HFFc6 (cell line): ENCODE data around the gene ZNF740. TPM values are rescaled to one million over a fixed set of nuclear protein-coding genes. Genes with fewer than 3 reads are reported as not detected.

Experiments used
- DNase-seq: peaks from one replicate; pipeline ENCODE4 v3.0.0-alpha.2; 2018
- H3K27ac Mint-ChIP-seq: 2 replicates; pipeline ENCODE4 v1.8.0; 2020; ENCODE audit warnings: mild to moderate bottlenecking, mixed read lengths
- H3K27me3 Mint-ChIP-seq: 2 replicates; pipeline ENCODE4 v1.8.0; 2021; ENCODE audit warnings: mild to moderate bottlenecking, moderate library complexity, mixed read lengths; ENCODE audit not compliant: insufficient read depth
- H3K36me3 Mint-ChIP-seq: 2 replicates; pipeline ENCODE4 v1.8.0; 2021; ENCODE audit warnings: low read depth, mixed read lengths
- H3K4me1 Mint-ChIP-seq: 2 replicates; pipeline ENCODE4 v1.8.0; 2020; ENCODE audit warnings: low read depth, mixed read lengths
- H3K4me3 Mint-ChIP-seq: 2 replicates; pipeline ENCODE4 v1.8.0; 2020; ENCODE audit warnings: mild to moderate bottlenecking, moderate library complexity, mixed read lengths
- H3K9me3 Mint-ChIP-seq: 2 replicates; pipeline ENCODE4 v1.8.0; 2020; ENCODE audit warnings: mild to moderate bottlenecking, mixed read lengths
- CTCF ChIP-seq: fragments of 200-600 bp; sonication (generic); IDR thresholded peaks from 2 replicates; pipeline ENCODE4 v1.5.0; 2021; ENCODE audit warnings: antibody characterized with exemption, mild to moderate bottlenecking
- total RNA-seq, 6 experiments: library from RNA; stranded (reverse); fragmentation: NEBNext Ultra II Directional; extraction: Animal tissue kit (Norgen Biotek cat#: 25700); gene quantifications; 2 replicates in 1 of 6; 3 replicates in 5 of 6; pipeline ENCODE4 v1.2.3, GENCODE V29; 2021

Gene ZNF740
- total RNA-seq, 6 experiments from 2014 or later = 17.3 to 25.7 (median 19.3) TPM

GRCh38 chr12:53197011-53197640 is 16.6 kb downstream of the ZNF740 start:
- H3K9me3 Mint-ChIP-seq = no peaks in the 10 kb centered on the region
- H3K4me3 Mint-ChIP-seq = no peak overlapping the region
- no peak overlapping the region for H3K27ac Mint-ChIP-seq
- H3K27me3 Mint-ChIP-seq = peaks cover 8% of the 10 kb centered on the region
- H3K36me3 Mint-ChIP-seq = no peaks in the 10 kb centered on the region
- TF ChIP-seq CTCF = no peak
- peaks cover 21% of the 10 kb centered on the region for H3K4me1 Mint-ChIP-seq
- DNase-seq = no peak

DNA sequence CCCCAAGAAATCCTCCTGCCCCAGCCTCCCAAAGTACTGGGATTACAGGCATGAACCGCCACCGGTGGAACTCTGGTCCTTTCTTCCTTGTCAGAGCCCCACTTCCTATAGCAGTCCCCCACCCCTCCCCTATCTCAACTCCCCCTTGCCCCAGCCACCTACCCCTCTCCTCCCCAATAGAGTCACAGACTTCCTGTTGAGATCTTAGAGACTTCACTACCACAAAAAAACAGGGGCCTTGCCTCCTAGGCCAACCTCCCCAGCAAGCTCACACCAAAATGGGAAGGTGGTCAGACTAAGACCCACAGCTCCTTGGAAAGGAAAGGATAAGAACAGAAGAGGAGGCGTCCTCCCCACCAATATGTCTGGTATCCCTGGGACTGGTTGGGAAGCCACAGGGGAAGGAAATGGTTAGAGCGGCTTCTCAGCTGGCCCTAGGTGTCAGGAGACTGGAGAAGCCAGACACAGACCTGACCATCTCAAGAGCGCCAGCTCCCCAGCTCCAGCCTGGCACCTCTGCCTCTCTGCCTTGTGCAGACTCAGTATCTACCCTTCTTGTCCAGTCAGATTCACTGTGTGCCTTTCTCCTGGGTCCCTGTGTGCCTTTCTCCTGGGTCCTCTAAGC is 18.1 kb downstream of the ZNF740 start:
- TF ChIP-seq CTCF = no peak
- Mint-ChIP-seq H3K4me3 (no peak overlapping the region), H3K27me3 (peaks cover 6% of the 10 kb centered on the region)

DNA sequence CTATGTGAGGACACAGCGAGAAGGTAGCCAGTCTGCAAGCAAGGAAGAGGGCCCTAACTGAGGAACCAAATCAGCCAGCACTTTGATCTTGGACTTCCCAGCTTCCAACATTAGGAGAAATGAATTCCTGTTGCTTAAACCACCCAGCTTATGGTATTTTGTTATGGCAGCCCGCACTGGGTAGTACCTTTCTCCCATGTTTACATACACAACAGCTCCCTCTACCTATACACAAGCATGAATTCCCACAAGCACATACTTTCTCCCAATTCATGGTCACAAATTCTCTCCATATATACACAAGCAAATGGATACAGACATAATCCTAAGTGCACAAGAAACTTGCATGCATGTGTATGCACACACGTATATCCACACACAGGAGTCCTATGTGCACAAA is 19.2 kb downstream of the ZNF740 start:
- H3K4me3 Mint-ChIP-seq = no peak overlapping the region
- peaks cover 4% of the 10 kb centered on the region; the same call in 1 of the 2 replicates for H3K27me3 Mint-ChIP-seq
- no peak overlapping the region for H3K27ac Mint-ChIP-seq
- H3K9me3 Mint-ChIP-seq = no peaks in the 10 kb centered on the region
- H3K36me3 Mint-ChIP-seq = no peaks in the 10 kb centered on the region
- no peak for DNase-seq
- no peak for TF ChIP-seq CTCF
- H3K4me1 Mint-ChIP-seq = peaks cover 26% of the 10 kb centered on the region

More for the DNA sequence above, 18.1 kb downstream of the ZNF740 start:
- no peaks in the 10 kb centered on the region for H3K36me3 Mint-ChIP-seq
- DNase-seq = no peak
- peaks cover 21% of the 10 kb centered on the region for H3K4me1 Mint-ChIP-seq
- no peak overlapping the region for H3K27ac Mint-ChIP-seq
- H3K9me3 Mint-ChIP-seq = no peaks in the 10 kb centered on the region

- Mint-ChIP-seq H3K9me3 (no peaks in the 10 kb centered on the region), H3K27me3 (peaks cover 4% of the 10 kb centered on the region; the same call in 1 of the 2 replicates), H3K4me3 (no peak overlapping the region), H3K36me3 (no peaks in the 10 kb centered on the region), H3K4me1 (peaks cover 26% of the 10 kb centered on the region), H3K27ac (no peak overlapping the region)
- no peak for DNase-seq
- no peak for TF ChIP-seq CTCF
Observed at GRCh38 chr12:53200107-53200457, 19.6 kb downstream of the ZNF740 start.

GRCh38 chr12:53200458-53201176 is 20.1 kb downstream of the ZNF740 start:
- H3K9me3 Mint-ChIP-seq = no peaks in the 10 kb centered on the region
- no peak for TF ChIP-seq CTCF
- H3K36me3 Mint-ChIP-seq = no peaks in the 10 kb centered on the region
- H3K27me3 Mint-ChIP-seq = peaks cover 4% of the 10 kb centered on the region; the same call in 1 of the 2 replicates
- no peak overlapping the region for H3K4me3 Mint-ChIP-seq
- H3K4me1 Mint-ChIP-seq = peaks cover 30% of the 10 kb centered on the region
- DNase-seq = no peak
- H3K27ac Mint-ChIP-seq = peak overlapping the region; percentile 59
